Keratinocyte (primary cell): ENCODE measurements around the gene SNTG2. TPM values are rescaled to one million over a fixed set of nuclear protein-coding genes. Genes with fewer than 3 reads are reported as not detected.

Experiments
- DNase-seq: peaks from one replicate; pipeline ENCODE4 v3.0.0-alpha.2; 2011; ENCODE audit warnings: low read depth, missing footprints, low spot score
- FAIRE-seq: peaks from 2 replicates; lab custom pipeline; 2011; peaks lifted over from hg19 to GRCh38; lab: Jason Lieb, UNC
- H2AFZ ChIP-seq: 2 replicates; pipeline ENCODE4 v1.6.0; 2012; ENCODE audit warnings: low read length, control low read depth, inconsistent platforms; ENCODE audit not compliant: control insufficient read depth
- H3K27ac ChIP-seq: 2 replicates; pipeline ENCODE4 v1.5.1; 2011; ENCODE audit warnings: low read length; ENCODE audit not compliant: control insufficient read depth, insufficient read depth
- H3K27me3 ChIP-seq: 3 replicates; pipeline ENCODE4 v1.6.0; 2011; ENCODE audit warnings: low read length; ENCODE audit not compliant: control insufficient read depth, insufficient read depth; ENCODE audit errors: extremely low read depth
- H3K36me3 ChIP-seq, 2 experiments: 2 replicates in 1 of 2; 3 replicates in 1 of 2; pipeline ENCODE4 v1.5.1; 2011; ENCODE audit warnings: low read length in 2 of 2, mild to moderate bottlenecking in 1 of 2; ENCODE audit not compliant: control insufficient read depth in 2 of 2, insufficient read depth in 2 of 2; ENCODE audit errors: extremely low read depth in 1 of 2
- H3K4me1 ChIP-seq: 3 replicates; pipeline ENCODE4 v1.5.1; 2011; ENCODE audit warnings: low read length; ENCODE audit not compliant: control insufficient read depth, insufficient read depth; ENCODE audit errors: extremely low read depth
- H3K4me2 ChIP-seq: 3 replicates; pipeline ENCODE4 v1.6.0; 2011; ENCODE audit warnings: low read depth, low read length; ENCODE audit not compliant: control insufficient read depth, insufficient read depth; ENCODE audit errors: extremely low read depth
- H3K4me3 ChIP-seq, 3 experiments: fragments of 200-600 bp in 1 of 3; sonication (generic) in 1 of 3; 2 replicates in 2 of 3; 3 replicates in 1 of 3; pipeline ENCODE4 v1.5.1; 2011 to 2016; ENCODE audit warnings: low read length in 3 of 3, mild to moderate bottlenecking in 3 of 3, control low read depth in 2 of 3, inconsistent platforms in 1 of 3, low read depth in 1 of 3, mixed read lengths in 1 of 3, mixed run types in 1 of 3, moderate library complexity in 1 of 3; ENCODE audit not compliant: control insufficient read depth in 2 of 3, insufficient read depth in 2 of 3; ENCODE audit errors: extremely low read depth in 1 of 3
- H3K79me2 ChIP-seq: 2 replicates; pipeline ENCODE4 v1.6.0; 2012; ENCODE audit warnings: low read length; ENCODE audit not compliant: control insufficient read depth, insufficient read depth
- H3K9ac ChIP-seq: 3 replicates; pipeline ENCODE4 v1.6.0; 2011; ENCODE audit warnings: low read length; ENCODE audit not compliant: control insufficient read depth, insufficient read depth; ENCODE audit errors: extremely low read depth
- H3K9me1 ChIP-seq: 3 replicates; pipeline ENCODE4 v1.6.0; 2011; ENCODE audit warnings: low read length; ENCODE audit not compliant: control insufficient read depth, insufficient read depth; ENCODE audit errors: extremely low read depth
- H3K9me3 ChIP-seq: 2 replicates; pipeline ENCODE4 v1.5.1; 2012; ENCODE audit warnings: low read depth, low read length; ENCODE audit not compliant: control insufficient read depth
- H4K20me1 ChIP-seq: 3 replicates; pipeline ENCODE4 v1.6.0; 2011; ENCODE audit warnings: low read length; ENCODE audit not compliant: control insufficient read depth, insufficient read depth; ENCODE audit errors: extremely low read depth
- CTCF ChIP-seq, 3 experiments: IDR thresholded peaks in 1 of 3; conservative IDR thresholded peaks in 1 of 3; optimal IDR thresholded peaks in 1 of 3; 2 replicates in 2 of 3; 3 replicates in 1 of 3; pipeline versions ENCODE3 to v1.5.1; 2011; ENCODE audit warnings: low read length in 3 of 3, mild to moderate bottlenecking in 3 of 3, moderate library complexity in 2 of 3, control low read depth in 1 of 3, inconsistent platforms in 1 of 3; ENCODE audit not compliant: insufficient read depth in 2 of 3; ENCODE audit errors: extremely low read depth in 1 of 3
- EZH2 ChIP-seq: IDR thresholded peaks from one replicate; pipeline ENCODE4 v1.6.1; 2012; ENCODE audit warnings: inconsistent platforms, mild to moderate bottlenecking, low read length, moderate library complexity
- dilution Hi-C: fragments of 300-500 bp; cut with MboI; formaldehyde crosslinking; loops from one replicate; pipeline ENCODE4 v1.7.0; 2020; ENCODE audit warnings: low sequenced_read_pairs; ENCODE audit not compliant: extremely low pct_ligation_motif_present
- polyA plus RNA-seq, 5 experiments: library from polyadenylated mRNA; depleted of rRNA in 3 of 5; stranded (reverse) in 3 of 5; stranded (forward) in 1 of 5; unstranded in 1 of 5; fragments of >200 nt; gene quantifications; 1 replicate in 1 of 5; 2 replicates in 3 of 5; 3 replicates in 1 of 5; pipeline versions ENCODE4 v1.2.1 to v1.2.3, GENCODE V29; 2011 to 2012; ENCODE audit warnings: missing spikeins in 2 of 5, low read depth in 1 of 5, low replicate concordance in 1 of 5

SNTG2 gene
- polyA plus RNA-seq, 1 donor (not counting 4 experiments of a cell fraction or from before 2014, with no cell fraction given): not detected

- no peaks in the 10 kb centered on the region for H3K27me3 ChIP-seq
- dilution Hi-C loops: no loop called here
- no peaks in the 10 kb centered on the region for H3K9me3 ChIP-seq
- no peak overlapping the region for H3K27ac ChIP-seq
- H3K4me3 ChIP-seq: no peak overlapping the region
- no peak for TF ChIP-seq CTCF (optimal IDR thresholded peaks at IDR 0.05 in 1 of 3, IDR thresholded peaks at IDR 0.05 in 1 of 3, conservative IDR thresholded peaks at IDR 0.05 in 1 of 3; ENCODE audit: extremely low read depth in 1 of 3, insufficient read depth in 2 of 3, low read length in 3 of 3)
- TF ChIP-seq EZH2: no peak
- H3K4me2 ChIP-seq: no peak overlapping the region
- H3K4me1 ChIP-seq: no peaks in the 10 kb centered on the region
- no peaks in the 10 kb centered on the region for H3K9me1 ChIP-seq
- no peak overlapping the region for H3K9ac ChIP-seq
- H2AFZ ChIP-seq: no peak overlapping the region
- DNase-seq (no peak), FAIRE-seq (no peak)
- no peaks in the 10 kb centered on the region for H4K20me1 ChIP-seq
- H3K36me3 ChIP-seq: no peaks in the 10 kb centered on the region
- no peaks in the 10 kb centered on the region for H3K79me2 ChIP-seq
Measured at GRCh38 chr2:1397350-1397749, 446.7 kb downstream of the SNTG2 start.

- Histone ChIP-seq H3K9me3 (no peaks in the 10 kb centered on the region), H3K4me3 (no peak overlapping the region), H2AFZ (no peak overlapping the region), H3K4me1 (no peaks in the 10 kb centered on the region), H3K4me2 (no peak overlapping the region), H4K20me1 (no peaks in the 10 kb centered on the region), H3K9ac (no peak overlapping the region), H3K27me3 (no peaks in the 10 kb centered on the region), H3K9me1 (no peaks in the 10 kb centered on the region), H3K27ac (no peak overlapping the region), H3K36me3 (no peaks in the 10 kb centered on the region), H3K79me2 (no peaks in the 10 kb centered on the region)
- no peak for DNase-seq
- dilution Hi-C loops: no loop called here
- no peak for TF ChIP-seq CTCF (optimal IDR thresholded peaks at IDR 0.05 in 1 of 3, IDR thresholded peaks at IDR 0.05 in 1 of 3, conservative IDR thresholded peaks at IDR 0.05 in 1 of 3; ENCODE audit: extremely low read depth in 1 of 3, insufficient read depth in 2 of 3, low read length in 3 of 3)
- no peak for TF ChIP-seq EZH2
- FAIRE-seq: no peak
Measured at GRCh38 chr2:1398191-1398590, 447.5 kb downstream of the SNTG2 start.
